Activated T-helper 1 cell treated with anti-CD3 and anti-CD28 coated beads, Interleukin-2, amount 50 U/mL, for 16 hours (primary cell): ENCODE data around the gene HDAC2.
"Not testable (repeated sequence)": the region's sequence is repeated elsewhere in the genome, so short reads cannot be mapped to it uniquely, and the experiment has no call there.

Experiments
- DNase-seq, 2 donors: peaks; one replicate each; pipeline ENCODE4 v3.0.0-alpha.2; 2020; ENCODE audit warnings: low read depth in 1 of 2, low spot score in 1 of 2

Gene HDAC2

DNA sequence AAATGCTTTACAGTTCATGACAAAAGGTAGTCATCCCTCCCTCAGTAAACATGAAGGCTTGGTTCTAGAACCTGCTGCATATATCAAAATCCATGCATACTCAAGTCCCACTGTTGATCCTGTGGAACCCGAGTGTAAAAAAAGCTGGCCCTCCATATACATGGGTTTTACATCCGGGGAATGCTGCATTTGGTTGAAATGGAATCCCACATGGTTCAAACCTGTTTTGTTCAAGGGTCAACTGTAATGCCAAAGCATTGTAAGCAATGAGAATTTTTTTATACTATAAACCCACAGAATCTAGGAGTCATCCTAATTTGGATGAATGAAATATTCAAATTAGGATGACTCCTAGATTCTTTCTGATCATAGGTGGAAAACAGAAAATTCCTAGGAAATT, 5.9 kb upstream of the HDAC2 start:
- no peak for DNase-seq

DNA sequence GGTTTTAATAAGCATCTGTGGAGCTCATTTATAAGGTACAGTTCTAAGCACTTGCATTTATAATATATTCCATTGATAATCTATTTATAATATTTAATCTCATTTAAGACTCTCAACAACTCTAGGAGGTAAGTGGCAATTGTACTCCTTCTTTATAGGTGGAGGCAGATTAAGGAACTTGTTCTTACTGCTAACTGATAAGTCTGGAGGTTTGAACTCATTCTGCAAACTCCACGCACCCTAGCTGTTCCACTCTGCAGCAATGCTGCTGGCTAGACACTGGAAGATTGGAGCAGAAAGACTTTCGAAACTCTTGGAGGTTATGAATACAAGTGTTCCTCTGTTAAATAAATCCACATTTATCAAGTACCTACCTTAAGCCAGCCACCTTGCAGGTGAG, 793 bp upstream of the HDAC2 start:
- DNase-seq: no peak

DNA sequence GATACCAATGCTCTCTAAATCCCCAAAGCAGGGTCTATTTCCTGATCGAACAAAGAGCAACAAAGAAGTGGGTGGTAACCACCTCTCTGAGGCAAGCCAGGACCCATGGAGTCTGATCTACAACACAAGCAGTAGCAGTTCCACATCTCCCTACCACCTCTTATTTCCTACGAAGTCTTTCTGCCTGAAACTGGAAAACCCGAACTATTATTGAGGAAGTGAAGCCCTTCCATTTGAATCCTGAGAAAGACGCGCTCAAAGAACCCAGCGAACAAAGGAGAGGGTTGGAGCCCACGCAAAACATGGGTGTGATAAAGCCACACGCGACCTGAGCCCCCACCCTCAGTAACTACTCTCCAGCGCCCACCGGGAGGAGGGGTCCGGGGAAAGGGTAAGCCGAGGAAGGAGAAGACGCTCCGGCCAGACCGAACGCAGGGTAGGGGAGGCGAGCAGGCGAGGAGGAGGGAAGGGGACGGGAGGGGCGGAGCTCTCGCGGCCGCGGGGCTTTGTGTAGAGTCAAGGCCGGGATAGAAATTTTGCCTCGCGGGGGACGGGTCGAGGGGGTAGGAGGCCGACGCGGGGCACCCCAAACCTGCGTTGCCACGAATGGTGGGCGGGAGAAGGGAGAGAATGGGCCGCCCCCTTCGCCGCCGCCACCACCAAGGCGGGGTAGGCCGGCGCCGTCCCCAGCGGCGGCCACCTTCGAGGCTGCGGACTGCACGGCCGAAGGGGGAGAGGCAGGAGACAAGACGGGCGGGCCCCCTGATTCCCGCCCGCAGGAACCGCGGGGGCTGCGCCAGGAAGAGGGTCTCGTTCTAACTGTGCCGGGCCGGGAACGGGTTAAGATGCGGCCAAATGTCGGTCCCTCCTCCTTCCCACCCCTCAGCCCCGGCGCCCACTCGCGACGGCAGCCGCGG, 802 bp downstream of the HDAC2 start:
- peak; percentile 17 to 37 for DNase-seq

DNA sequence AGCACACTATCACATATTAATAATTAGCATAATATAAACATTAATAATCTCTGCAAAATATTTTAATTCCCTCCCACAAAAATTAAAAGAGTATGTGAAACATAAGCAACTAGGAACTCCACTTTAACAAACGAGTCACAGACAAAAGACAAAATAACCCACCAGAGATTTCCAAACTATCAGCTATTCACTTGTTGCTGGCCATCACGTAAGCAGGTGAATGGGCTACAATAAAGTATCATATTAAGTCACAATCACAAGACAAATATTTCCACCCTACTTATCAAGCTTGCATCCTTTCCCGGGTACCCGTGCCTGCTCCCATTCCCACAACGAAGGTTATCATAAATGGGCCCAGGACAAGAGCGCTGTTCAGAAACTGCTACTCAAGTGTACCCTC, 2.5 kb downstream of the HDAC2 start:
- DNase-seq: no peak

DNA sequence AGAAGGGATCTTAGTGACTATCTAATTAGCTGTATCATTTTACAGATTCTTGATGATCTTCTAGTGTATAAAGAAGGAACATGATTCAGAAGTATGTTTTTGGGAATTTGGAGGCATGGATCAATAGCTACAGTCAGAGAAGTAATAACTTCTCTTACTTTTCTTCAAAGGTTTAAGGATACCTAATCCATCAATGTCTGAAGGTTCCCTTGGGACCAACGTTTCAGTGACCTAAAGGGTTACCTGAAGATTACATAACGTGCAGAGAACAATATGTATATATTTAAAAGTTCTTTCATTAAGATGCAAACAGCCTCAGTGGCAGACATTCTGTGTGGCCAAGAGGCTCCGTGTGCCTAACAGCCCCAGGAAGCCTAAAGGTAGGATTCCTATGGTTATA, 3.2 kb downstream of the HDAC2 start:
- DNase-seq: no peak

DNA sequence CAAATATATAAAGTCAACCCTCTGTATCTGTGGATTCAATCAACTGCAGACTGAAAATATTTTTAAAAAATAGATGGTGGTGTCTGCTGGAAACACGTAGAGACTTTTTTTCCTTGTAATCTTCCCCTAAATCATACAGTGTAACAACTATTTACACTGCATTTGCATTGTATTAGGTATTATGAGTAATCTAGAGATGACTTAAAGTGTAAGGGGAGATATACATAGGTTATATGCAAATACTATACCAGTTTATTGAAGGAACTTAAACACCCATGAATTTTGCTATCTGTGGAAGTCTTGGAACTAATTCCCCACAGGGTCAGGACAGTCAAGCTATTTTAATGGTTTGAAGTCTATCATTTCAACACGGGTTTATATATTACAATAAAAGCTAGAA, 10.2 kb downstream of the HDAC2 start:
- no peak for DNase-seq

DNA sequence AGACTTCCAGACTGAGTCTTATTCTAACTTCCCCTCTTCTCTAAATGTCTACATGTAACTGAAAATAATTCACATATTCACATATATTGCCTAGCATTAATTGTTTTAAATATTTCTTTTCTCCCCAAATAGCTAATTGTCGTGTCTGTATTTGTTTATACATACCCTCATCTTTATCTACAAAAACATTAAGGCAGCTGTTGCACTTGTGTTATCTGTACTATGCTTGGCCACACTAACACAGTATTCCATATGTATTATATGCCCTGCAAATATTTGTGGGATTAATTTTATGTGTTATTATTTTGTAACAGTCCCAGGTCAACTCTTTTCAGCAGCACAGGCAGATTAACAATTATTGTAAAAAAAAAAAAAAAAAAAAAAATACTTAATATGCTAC, 11.7 kb downstream of the HDAC2 start:
- DNase-seq: no peak

DNA sequence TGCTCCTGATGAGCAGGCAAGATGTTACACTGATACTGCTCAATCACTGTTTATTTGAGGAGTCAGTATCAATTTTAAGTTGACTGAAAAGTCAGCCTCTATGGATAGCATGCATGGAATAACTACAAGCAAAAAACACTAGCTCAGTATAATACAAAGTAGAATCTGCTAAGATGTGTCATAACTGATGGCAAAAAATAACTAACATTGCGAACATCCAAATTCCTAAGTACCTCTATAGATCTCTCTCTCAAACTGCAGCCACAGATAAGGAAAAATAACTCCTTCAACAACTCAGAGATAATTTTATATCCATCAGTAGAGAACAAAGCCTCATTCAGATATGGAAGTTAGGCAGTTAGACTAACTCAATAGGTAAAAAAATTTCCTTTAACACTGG, 16.3 kb downstream of the HDAC2 start:
- no peak for DNase-seq

DNA sequence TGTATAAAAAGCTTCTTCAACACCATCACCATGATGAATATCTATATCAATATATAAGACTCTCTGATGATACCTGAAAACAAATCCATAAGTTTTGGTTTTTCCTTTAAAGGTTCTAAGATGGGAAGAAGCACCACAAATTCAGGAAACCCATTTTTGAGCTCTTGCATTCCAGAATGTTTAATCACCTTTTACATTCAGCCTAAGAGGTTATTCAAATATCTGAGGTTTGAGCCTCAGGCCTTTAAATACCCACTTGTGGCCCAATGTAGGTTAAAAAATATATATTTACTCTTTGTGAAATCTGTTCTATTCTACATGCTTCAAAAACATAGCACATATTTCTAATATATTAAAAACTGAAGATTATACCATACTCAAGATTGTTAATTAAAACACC, 17.6 kb downstream of the HDAC2 start:
- no peak for DNase-seq

DNA sequence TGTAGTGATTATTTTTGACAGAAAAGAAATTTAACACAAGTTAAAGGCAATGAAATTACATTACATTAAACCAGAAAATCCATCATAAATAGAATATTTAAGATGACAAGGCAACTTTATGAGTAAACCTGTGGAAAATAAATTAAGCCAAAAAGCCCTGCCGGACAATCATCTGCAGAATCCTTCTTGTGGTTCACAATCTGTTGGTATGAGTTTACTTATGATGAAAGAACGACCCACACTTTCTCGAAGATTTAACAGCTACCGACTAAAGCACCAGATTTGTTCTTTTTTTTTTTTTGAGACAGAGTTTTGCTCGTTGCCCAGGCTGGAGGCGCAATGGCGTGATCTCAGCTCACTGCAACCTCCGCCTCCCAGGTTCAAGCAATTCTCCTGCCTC, 21.4 kb downstream of the HDAC2 start:
- DNase-seq: no peak

DNA sequence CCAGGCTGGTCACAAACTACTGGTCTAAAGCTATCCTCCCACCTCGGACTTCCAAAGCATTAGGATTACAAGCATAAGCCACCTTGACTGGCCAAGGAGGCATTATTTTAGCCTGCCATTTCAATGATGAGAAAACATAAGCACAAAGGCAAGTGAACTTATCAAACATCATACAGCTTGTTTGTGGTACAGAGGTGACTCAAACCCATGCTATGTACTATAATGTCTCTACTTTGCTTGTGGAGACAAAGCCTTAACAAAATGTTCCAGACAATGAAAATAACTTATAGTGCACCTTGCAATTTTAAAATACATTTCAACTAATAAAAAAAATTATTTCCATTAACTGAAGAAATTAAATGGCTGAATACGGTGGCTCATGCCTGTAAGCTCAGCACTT, 26.2 kb downstream of the HDAC2 start:
- no peak for DNase-seq

DNA sequence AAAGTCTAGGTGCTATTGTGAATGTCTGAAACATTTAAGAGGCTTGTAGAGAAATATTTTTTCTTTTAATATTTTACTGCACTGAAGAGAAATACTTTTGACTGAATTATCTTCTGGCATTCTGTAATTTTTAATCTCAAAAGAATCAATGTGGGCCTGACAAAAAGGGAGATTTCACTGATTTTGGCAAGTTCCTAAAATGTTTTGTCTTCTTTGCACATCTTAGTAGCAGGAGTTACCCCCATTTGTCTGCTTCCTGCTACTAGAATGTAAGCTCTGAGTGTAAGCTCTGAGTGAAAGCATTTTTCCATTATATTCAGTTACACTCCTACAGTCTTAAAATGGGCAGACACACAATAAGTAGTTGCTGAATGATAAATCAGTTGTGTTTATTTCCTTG, 31.1 kb downstream of the HDAC2 start:
- no peak for DNase-seq

DNA sequence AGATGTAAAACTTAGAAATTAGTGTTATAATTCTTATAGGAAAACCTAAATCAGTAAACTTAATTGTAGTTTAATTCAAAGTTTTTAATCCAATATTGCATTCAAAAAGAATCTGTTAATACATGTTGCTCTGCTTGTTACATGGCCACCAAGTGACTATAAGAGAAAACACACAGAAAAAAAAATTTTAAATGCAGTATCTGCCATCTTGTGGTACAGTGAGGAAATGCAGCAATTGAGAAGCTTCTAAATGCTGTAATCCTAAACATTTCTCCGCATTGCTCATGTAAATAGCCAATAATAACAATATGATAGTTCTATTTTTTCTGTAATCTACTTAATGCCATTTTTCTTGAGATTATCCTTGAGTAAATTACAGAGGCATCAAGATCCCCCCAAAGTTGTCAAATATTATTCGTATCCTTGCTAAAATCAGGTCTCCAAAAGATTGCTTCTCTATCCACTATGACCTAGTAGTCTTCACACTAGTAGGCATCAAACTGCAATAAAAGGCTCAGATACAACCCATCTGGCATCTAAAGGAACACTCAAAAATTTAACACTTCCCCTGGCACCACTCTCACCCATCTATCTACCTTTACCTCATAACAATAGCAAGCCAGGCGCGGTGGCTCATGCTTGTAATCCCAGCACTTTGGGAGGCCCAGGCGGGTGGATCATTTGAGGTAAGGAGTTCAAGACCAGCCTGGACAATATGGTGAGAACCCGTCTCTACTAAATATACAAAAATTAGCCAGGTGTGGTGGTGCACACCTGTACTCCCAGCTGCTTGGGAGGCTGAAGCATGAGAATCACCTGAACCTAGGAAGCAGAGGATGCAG, 34.6 kb downstream of the HDAC2 start:
- no peak for DNase-seq

DNA sequence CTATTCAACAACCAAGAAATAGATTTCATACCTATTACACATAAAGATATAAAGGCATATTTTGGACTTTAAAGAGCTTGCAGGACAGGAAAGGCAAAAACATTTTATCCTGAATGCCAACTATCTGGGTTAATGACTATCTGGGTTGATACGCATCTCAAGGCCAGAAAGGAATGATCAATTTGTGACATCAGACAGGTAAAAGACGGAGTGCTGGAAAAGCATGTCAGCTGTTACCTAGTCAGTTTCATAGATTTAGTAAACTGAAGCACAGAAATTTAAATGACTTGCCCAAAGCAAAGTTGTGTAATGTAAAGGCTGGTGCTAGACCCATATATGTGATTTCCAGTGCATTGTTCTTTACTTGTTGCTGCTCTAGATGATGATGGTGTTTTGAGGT, 36.8 kb downstream of the HDAC2 start:
- no peak for DNase-seq

DNA sequence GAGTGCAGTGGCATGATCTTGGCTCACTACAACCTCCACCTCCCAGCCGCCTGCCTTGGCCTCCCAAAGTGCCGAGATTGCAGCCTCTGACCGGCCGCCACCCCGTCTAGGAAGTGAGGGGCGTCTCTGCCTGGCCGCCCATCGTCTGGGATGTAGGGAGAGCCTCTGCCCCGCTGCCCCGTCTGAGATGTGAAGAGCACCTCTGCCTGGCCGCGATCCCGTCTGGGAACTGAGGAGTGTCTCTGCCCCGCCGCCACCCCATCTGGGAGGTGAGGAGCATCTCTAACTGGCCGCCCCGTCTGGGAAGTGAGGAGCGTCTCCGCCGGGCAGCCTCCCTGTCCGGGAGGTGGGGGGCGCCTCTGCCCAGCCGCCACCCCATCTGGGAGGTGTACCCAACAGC, 39.0 kb downstream of the HDAC2 start:
- not testable (repeated sequence) for DNase-seq

DNA sequence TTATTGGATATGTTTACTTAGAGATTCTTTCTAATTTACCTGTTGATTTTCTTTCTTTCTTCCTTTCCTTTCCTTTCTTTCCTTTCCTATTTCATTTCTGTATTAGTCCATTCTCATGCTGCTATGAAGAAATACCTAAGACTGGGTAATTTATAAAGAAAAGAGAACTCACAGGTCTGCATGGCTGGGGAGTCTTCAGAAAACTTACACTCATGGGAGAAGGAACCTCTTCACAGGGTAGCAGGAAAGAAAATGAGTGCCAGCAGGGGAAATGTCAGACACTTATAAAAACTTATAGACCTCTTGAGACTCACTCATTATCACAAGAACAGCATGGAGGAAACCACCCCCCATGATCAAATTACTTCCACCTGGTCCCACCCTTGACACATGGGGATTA, 40.8 kb downstream of the HDAC2 start:
- DNase-seq: no peak

DNA sequence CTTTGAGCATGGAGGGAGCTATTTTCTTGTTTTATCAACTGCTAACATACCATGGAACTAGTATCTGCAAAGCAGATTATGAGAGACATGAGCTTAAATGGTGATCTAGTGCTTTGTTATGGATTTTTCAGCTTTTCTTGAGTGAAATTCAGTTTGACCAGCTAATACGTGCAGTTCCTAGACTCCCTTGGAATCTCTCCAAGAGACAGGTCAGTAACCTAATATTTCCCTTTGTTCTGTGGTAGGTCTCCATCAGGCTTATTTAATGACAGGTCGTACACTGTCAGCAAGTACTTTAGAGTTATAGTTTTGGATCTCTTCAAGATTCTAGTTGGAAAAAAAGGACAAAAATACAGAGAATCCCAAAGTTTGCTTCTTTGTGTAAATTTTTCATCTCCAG, 43.9 kb downstream of the HDAC2 start:
- no peak for DNase-seq

DNA sequence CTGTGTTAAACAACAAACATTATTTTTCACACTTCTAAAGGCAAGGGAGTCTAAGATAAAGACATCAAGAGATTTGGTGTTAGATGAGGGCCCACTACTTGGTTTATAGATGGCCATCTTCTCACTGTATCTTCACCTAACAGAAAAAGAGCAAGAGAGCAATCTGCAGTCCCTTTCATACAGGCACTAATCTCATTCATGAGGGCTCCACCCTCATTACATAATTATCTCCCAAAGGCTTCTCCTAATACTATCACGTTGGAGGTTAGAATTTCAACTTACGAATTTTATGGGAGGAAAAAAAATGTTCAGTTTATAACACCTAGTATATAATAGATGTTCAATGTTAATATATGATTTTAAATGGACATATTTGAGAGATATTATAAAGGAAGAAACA, 45.6 kb downstream of the HDAC2 start:
- DNase-seq: no peak

DNA sequence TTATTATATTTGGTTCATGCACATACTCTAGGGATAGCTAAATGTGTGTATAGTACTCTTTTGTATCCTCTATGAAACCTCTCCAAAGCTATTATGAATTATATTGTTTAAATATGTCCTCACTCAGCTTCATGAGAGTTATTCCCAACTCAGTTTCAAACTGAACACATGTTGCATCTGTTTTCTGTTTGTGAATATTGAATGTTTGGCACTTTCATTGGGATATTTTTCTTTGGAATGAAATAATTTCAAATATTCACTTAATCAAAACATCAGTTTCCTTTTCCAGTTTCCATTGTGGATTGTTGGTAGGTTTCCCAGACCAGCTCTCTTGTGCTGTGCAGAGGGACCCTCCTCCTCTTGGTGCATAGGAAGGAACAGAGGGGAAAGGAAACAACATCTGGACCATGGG, 46.6 kb downstream of the HDAC2 start:
- no peak for DNase-seq

DNA sequence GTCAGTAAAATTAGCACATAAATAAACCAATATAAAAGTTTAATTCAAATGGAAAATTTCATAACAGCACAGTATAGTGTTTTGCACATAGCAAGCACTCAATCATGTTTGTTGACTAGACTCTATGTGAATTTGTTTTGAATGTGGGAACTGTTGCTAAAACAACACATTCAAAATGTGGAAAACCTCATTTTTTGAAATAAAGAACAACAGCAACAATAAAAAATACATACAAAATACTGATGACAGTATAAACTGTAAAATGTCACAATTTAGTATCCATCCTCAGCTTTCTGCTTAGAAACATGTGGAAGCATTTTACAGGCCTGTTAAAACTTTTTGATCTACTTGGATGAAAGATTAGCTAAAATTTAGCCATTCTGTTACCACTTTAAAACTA, 47.4 kb downstream of the HDAC2 start:
- no peak for DNase-seq

DNA sequence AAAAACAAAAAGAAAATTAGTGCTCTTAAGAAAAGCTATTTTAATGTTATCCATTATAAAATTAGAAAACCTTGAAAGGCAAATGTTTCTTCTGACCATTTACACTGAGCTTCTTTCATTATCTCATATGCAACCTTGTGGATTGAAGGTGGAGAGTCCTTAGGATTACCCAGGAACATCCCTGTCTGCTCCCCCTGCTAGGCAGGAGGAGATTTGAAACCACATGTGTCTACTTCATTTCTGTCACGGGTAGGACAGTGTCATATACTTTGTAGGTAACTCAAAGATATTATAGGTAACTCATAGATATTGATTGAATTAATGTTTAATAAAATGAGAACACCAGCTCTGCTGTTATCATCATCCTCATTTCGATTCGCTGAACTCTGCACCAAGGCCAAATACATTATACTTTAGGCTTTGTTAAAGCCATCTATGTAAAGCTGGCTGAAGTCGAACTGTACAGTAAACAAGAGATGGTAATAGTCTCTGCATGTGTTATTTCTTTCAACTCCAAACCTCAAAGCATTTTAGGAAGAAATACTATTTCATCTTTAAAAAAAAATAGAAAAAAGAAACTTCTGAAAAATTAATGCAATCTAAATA, 49.5 kb downstream of the HDAC2 start:
- DNase-seq: no peak

DNA sequence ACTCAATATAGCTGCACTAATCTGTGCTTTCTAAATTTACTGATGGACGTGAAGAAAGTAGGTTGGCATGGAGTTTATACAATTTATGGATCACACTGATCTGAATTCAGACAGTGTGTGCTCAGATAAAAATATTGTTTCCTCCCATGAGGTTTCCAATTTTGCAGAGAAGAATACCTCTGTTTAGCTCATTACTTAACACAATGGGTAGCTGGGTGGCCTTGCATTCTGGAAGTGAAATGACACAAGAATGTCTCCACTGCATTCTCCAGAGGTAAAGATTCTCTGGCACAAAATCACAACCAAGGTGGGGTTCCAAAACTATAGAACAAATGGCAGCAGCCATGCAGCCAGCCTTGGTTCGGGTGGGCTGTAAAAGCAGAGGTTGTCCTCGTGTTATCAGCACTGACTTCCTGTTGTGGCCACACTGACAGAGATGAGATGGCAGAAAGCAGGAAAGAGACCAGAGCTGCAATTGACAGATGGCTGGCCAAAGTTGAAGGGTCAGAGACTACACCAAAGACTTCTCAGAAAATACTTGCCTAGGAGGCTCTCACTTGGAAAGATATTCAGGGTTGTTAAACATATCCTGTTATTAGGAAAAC, 50.2 kb downstream of the HDAC2 start:
- DNase-seq: no peak
